ENCODE data around the gene AP2B1. TPM values are rescaled to one million over a fixed set of nuclear protein-coding genes. Genes with fewer than 3 reads are reported as not detected.
"Not testable (repeated sequence)": the region's sequence is repeated elsewhere in the genome, so short reads cannot be mapped to it uniquely, and the experiment has no call there.

The AP2B1 gene
- total and polyA plus RNA-seq, 9 of the 15 experiments (the other 6 are each of a cell fraction or from before 2014, with no cell fraction given): 60.1 to 287 (median 105) TPM

GRCh38 chr17:35703308-35703707 lies 116.2 kb downstream of the AP2B1 start:
- 91% methylated on average over 2 of the region's 2 CpGs for WGBS (ENCODE audit: insufficient coverage, low coverage, missing lambda C conversion rate)
- FAIRE-seq; H3K9ac ChIP-seq (ENCODE audit: insufficient read depth in 1 of 2, low read depth in 2 of 2, low read length in 2 of 2); H3K27ac ChIP-seq (ENCODE audit: extremely low read depth, low read depth, low read length); H2AFZ ChIP-seq (ENCODE audit: low read depth, low read length); POLR2A ChIA-PET; H3K4me3 ChIP-seq; DNase-seq (ENCODE audit: extremely low read depth in 1 of 4, low spot score in 3 of 4); BruUV-seq (replicated peaks); H3K9me1 ChIP-seq (ENCODE audit: control insufficient read depth, insufficient read depth, low read length); in situ Hi-C loops (cut with MboI); H3K27me3 ChIP-seq (ENCODE audit: control insufficient read depth in 2 of 2, insufficient read depth in 2 of 2, low read length in 2 of 2); H4K20me1 ChIP-seq (replicated peaks; ENCODE audit: control insufficient read depth, insufficient read depth, low read length); H3K79me2 ChIP-seq (ENCODE audit: control insufficient read depth, insufficient read depth, low read length); H3K9me3 ChIP-seq (replicated peaks; ENCODE audit: control insufficient read depth, insufficient read depth, low read depth, low read length); CTCF ChIA-PET (ENCODE audit: low intra/inter-chr PET ratio); ATAC-seq; intact Hi-C loops (cut with micrococcal nuclease); H3K4me2 ChIP-seq (ENCODE audit: insufficient read depth, low read length); H3K4me1 ChIP-seq (replicated peaks in 1 of 2; ENCODE audit: control insufficient read depth in 2 of 2, insufficient read depth in 2 of 2, low read length in 2 of 2): not testable (repeated sequence)
- peaks cover 61% of the 10 kb centered on the region for H3K36me3 ChIP-seq (ENCODE audit: control insufficient read depth, insufficient read depth, low read length)
- TF ChIP-seq RBM25 (IDR thresholded peaks at IDR 0.05; ENCODE audit: low read depth, low read length, severe bottlenecking): peak; percentile 28

- H3K9me3 ChIP-seq (replicated peaks; ENCODE audit: control insufficient read depth, insufficient read depth, low read depth, low read length): no peaks in the 10 kb centered on the region
- DNase-seq (ENCODE audit: extremely low read depth in 1 of 4, low spot score in 3 of 4): no peak
- no peak overlapping the region for H3K9ac ChIP-seq (ENCODE audit: insufficient read depth in 1 of 2, low read depth in 2 of 2, low read length in 2 of 2)
- FAIRE-seq: no peak
- H3K4me1 ChIP-seq (replicated peaks in 1 of 2; ENCODE audit: control insufficient read depth in 2 of 2, insufficient read depth in 2 of 2, low read length in 2 of 2): no peaks in the 10 kb centered on the region
- peaks cover 4% of the 10 kb centered on the region; the same call in 1 of the 3 replicates for H3K79me2 ChIP-seq (ENCODE audit: control insufficient read depth, insufficient read depth, low read length)
- peaks cover 59% of the 10 kb centered on the region for H3K36me3 ChIP-seq (ENCODE audit: control insufficient read depth, insufficient read depth, low read length)
- intact Hi-C loops (cut with micrococcal nuclease): no loop called here
- BruUV-seq (replicated peaks): no TSS peak
- no peak overlapping the region for H3K27ac ChIP-seq (ENCODE audit: extremely low read depth, low read depth, low read length)
- no peak for TF ChIP-seq ZNF23 (CRISPR knock-in tag; IDR thresholded peaks at IDR 0.05)
- ATAC-seq: no peak
- ChIA-PET CTCF (ENCODE audit: low intra/inter-chr PET ratio) (no interaction called here), POLR2A (interaction anchor here (0.7 to 1.0 kb wide), 4 partner anchors 10 to 19 kb away, joined by 3 read pairs; no protein-coding TSS in a partner anchor)
- in situ Hi-C loops (cut with MboI): no loop called here
- H2AFZ ChIP-seq (ENCODE audit: low read depth, low read length): no peak overlapping the region
- no peaks in the 10 kb centered on the region for H4K20me1 ChIP-seq (replicated peaks; ENCODE audit: control insufficient read depth, insufficient read depth, low read length)
- H3K9me1 ChIP-seq (ENCODE audit: control insufficient read depth, insufficient read depth, low read length): no peaks in the 10 kb centered on the region
- H3K27me3 ChIP-seq (ENCODE audit: control insufficient read depth in 2 of 2, insufficient read depth in 2 of 2, low read length in 2 of 2): no peaks in the 10 kb centered on the region
- WGBS (ENCODE audit: insufficient coverage, low coverage, missing lambda C conversion rate): 100% methylated on average over 1 of the region's 1 CpG
- no peak overlapping the region for H3K4me2 ChIP-seq (ENCODE audit: insufficient read depth, low read length)
- no peak overlapping the region for H3K4me3 ChIP-seq
These were observed 118.1 kb downstream of the AP2B1 start for GRCh38 chr17:35705230-35705629.

All from K562 (cell line).